ENCODE results near the gene SLC27A6.

The SLC27A6 gene

DNA sequence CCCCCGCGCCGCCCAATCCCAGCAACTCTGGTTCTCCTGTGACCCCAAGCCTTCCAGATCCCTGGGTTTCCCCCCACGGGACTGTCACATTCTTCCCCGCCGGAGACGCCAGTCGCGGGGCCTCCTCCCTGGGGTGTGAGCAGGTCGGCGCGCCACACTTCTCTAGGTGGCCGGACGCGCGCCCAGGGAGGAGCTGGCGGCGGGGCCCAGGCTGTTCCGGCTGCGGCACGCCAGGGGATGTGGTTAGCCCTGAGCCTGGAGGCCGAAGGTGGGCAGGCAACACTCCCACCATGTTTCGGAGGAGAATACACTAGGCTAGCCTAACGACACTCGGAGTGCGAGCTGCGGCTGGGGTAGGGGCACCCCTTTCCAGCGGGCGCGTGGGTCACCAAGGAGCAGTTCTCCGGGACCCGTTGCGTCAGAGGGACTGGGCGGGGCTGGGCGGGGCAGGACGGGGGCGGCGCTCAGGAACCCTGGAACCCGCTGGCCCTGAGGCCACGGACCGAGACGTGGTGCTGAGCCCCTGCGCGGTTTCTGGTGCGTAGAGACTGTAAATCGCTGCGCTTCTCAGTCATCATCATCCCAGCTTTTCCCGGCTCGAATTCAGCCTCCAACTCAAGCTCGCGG is at the start of gene SLC27A6:
TSS of gene SLC27A6 (plus strand) at position 478 of the 627 bp plus-strand sequence. CDS start 650 bp downstream, outside the sequence.
- DNase-seq (ENCODE audit: low spot score) (peak; percentile 54), ATAC-seq (ENCODE audit: low read depth) (peak; percentile 87)
- no peaks in the 10 kb centered on the region for H3K4me1 ChIP-seq (ENCODE audit: insufficient read depth, poor library complexity, severe bottlenecking)
- H3K27ac ChIP-seq (ENCODE audit: poor library complexity, severe bottlenecking) = no peak within 1 kb of the TSS
- H3K36me3 ChIP-seq (ENCODE audit: low read depth) = no peaks in the 10 kb centered on the region
- no peak for TF ChIP-seq CTCF (IDR thresholded peaks at IDR 0.05; ENCODE audit: poor library complexity, severe bottlenecking)
- H3K4me3 ChIP-seq (ENCODE audit: severe bottlenecking) = peak within 1 kb of the TSS; percentile 23
- H3K27me3 ChIP-seq (ENCODE audit: insufficient read depth, poor library complexity, severe bottlenecking) = peaks cover 29% of the 10 kb centered on the region
- no peaks in the 10 kb centered on the region for H3K9me3 ChIP-seq (ENCODE audit: severe bottlenecking)

- H3K9me3 ChIP-seq (ENCODE audit: severe bottlenecking) = no peaks in the 10 kb centered on the region
- H3K36me3 ChIP-seq (ENCODE audit: low read depth) = no peaks in the 10 kb centered on the region
- H3K27ac ChIP-seq (ENCODE audit: poor library complexity, severe bottlenecking) = no peak overlapping the region
- peaks cover 11% of the 10 kb centered on the region for H3K4me1 ChIP-seq (ENCODE audit: insufficient read depth, poor library complexity, severe bottlenecking)
- no peaks in the 10 kb centered on the region for H3K27me3 ChIP-seq (ENCODE audit: insufficient read depth, poor library complexity, severe bottlenecking)
- DNase-seq (ENCODE audit: low spot score) = no peak
- no peak for TF ChIP-seq CTCF (IDR thresholded peaks at IDR 0.05; ENCODE audit: poor library complexity, severe bottlenecking)
- ATAC-seq (ENCODE audit: low read depth) = no peak
- H3K4me3 ChIP-seq (ENCODE audit: severe bottlenecking) = no peak overlapping the region
Measured at GRCh38 chr5:128919542-128919941, 45.7 kb upstream of the SLC27A6 start.

- no peaks in the 10 kb centered on the region for H3K36me3 ChIP-seq (ENCODE audit: low read depth)
- H3K27me3 ChIP-seq (ENCODE audit: insufficient read depth, poor library complexity, severe bottlenecking) = no peaks in the 10 kb centered on the region
- no peak overlapping the region for H3K27ac ChIP-seq (ENCODE audit: poor library complexity, severe bottlenecking)
- no peak overlapping the region for H3K4me3 ChIP-seq (ENCODE audit: severe bottlenecking)
- H3K9me3 ChIP-seq (ENCODE audit: severe bottlenecking) = no peaks in the 10 kb centered on the region
- TF ChIP-seq CTCF (IDR thresholded peaks at IDR 0.05; ENCODE audit: poor library complexity, severe bottlenecking) = no peak
- DNase-seq (ENCODE audit: low spot score) = no peak
- ATAC-seq (ENCODE audit: low read depth) = peak; percentile 97
- H3K4me1 ChIP-seq (ENCODE audit: insufficient read depth, poor library complexity, severe bottlenecking) = peaks cover 11% of the 10 kb centered on the region
Measured at GRCh38 chr5:128920345-128921215, 44.7 kb upstream of the SLC27A6 start.

DNA sequence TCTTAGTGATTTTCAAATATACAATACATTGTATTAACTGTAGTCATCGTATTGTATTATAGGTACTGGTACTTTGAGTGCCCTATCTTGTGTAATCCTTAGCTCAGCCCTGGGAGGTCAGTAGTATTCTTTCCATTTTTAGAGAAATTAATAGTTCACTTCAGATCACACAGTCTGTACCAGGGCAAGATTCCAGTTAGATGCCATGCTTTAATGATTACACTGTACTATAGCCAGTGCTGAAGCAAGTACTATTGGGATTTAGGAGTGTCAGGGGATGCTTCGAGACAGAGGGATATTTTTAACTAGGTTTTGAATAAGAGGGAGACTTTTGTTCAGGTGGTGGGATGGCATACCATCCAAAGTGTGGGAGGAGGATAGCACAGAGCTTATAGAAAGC is 41.0 kb upstream of the SLC27A6 start:
- Histone ChIP-seq H3K27ac (ENCODE audit: poor library complexity, severe bottlenecking) (no peak overlapping the region), H3K9me3 (ENCODE audit: severe bottlenecking) (no peaks in the 10 kb centered on the region), H3K27me3 (ENCODE audit: insufficient read depth, poor library complexity, severe bottlenecking) (no peaks in the 10 kb centered on the region), H3K36me3 (ENCODE audit: low read depth) (no peaks in the 10 kb centered on the region), H3K4me3 (ENCODE audit: severe bottlenecking) (no peak overlapping the region), H3K4me1 (ENCODE audit: insufficient read depth, poor library complexity, severe bottlenecking) (peaks cover 13% of the 10 kb centered on the region)
- no peak for TF ChIP-seq CTCF (IDR thresholded peaks at IDR 0.05; ENCODE audit: poor library complexity, severe bottlenecking)
- no peak for DNase-seq (ENCODE audit: low spot score)
- ATAC-seq (ENCODE audit: low read depth) = no peak; the same call in 2 of the 3 replicates
